T-helper 1 cell (primary cell): ENCODE measurements around the gene RBM11.

Source experiments
- DNase-seq, 5 donors: peaks; one replicate each; pipeline ENCODE4 v3.0.0-alpha.2; 2012 to 2020

The RBM11 gene

GRCh38 chr21:14271641-14272040 is 55.7 kb downstream of the RBM11 start:
- DNase-seq = no peak

- no peak for DNase-seq
These were observed 58.0 kb downstream of the RBM11 start for GRCh38 chr21:14273736-14274538.

GRCh38 chr21:14275702-14276205 is 59.8 kb downstream of the RBM11 start:
- DNase-seq = no peak
